ENCODE results near the gene RNF169.

DNA sequence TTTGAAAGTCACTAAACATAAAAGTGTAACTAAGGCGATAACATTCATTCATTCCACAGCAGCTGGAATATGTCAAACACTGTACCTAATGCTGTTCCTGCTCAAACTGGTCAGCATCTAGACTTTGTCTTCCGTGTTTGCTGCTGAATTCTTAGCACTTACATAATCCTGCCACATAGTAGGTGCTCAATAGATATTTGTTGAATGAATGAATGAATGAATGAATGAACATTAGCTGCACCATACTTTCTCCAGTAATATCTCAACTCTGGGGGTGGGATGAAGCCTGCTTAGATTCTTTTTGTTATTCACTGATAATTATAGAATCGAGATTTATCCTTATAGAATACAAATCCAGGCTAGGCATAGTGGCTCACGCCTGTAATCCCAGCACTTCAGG lies 6.6 kb upstream of the RNF169 start:
- TF ChIP-seq, protein P1, sequence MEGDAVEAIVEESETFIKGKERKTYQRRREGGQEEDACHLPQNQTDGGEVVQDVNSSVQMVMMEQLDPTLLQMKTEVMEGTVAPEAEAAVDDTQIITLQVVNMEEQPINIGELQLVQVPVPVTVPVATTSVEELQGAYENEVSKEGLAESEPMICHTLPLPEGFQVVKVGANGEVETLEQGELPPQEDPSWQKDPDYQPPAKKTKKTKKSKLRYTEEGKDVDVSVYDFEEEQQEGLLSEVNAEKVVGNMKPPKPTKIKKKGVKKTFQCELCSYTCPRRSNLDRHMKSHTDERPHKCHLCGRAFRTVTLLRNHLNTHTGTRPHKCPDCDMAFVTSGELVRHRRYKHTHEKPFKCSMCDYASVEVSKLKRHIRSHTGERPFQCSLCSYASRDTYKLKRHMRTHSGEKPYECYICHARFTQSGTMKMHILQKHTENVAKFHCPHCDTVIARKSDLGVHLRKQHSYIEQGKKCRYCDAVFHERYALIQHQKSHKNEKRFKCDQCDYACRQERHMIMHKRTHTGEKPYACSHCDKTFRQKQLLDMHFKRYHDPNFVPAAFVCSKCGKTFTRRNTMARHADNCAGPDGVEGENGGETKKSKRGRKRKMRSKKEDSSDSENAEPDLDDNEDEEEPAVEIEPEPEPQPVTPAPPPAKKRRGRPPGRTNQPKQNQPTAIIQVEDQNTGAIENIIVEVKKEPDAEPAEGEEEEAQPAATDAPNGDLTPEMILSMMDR (conservative IDR thresholded peaks at IDR 0.05; ENCODE audit: low read depth in 2 of 2) = no peak
- no peak for TF ChIP-seq ETS1 (IDR thresholded peaks at IDR 0.05)
- TF ChIP-seq EZH2 (IDR thresholded peaks at IDR 0.05; ENCODE audit: low read depth, unreplicated experiment) = no peak
- no peak for TF ChIP-seq EZH2phosphoT487 (IDR thresholded peaks at IDR 0.05; ENCODE audit: unreplicated experiment)

Measured in GM23338 (cell line).